Measurements from ENCODE around the gene YIF1B.

GRCh38 chr19:38306236-38306635, 9.5 kb downstream of the YIF1B start:
- TF ChIP-seq EZH2 (optimal IDR thresholded peaks at IDR 0.05; ENCODE audit: low read depth, low read length) (no peak), EZH2phosphoT487 (IDR thresholded peaks at IDR 0.05; ENCODE audit: low read length) (no peak)

All from MM.1S (cell line).